HG03135 (cell line): Measurements from ENCODE around the gene CYGB.
"Not testable (repeated sequence)": the region's sequence is repeated elsewhere in the genome, so short reads cannot be mapped to it uniquely, and the experiment has no call there.

Experiments used
- ATAC-seq: cut with Tn5 transposase; IDR thresholded peaks from one replicate; pipeline ENCODE4 v1.9.1; 2021; ENCODE audit warnings: mild to moderate bottlenecking, moderate library complexity; ENCODE audit not compliant: unreplicated experiment

The CYGB gene

DNA sequence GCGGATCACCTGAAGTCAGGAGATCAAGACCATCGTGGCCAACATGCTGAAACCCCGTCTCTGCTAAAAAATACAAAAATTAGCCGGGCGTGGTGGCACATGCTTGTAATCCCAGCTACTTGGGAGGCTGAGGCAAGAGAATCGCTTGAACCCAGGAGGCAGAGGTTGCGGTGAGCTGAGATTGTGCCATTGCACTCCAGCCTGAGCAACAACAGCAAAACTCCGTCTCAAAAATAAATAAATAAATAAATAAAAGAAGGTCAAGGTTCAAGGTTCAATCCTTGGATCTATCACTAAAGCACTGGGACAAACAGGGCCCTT lies 12.0 kb downstream of the CYGB start:
- ATAC-seq: not testable (repeated sequence)

GRCh38 chr17:76524598-76525512 lies 12.7 kb downstream of the CYGB start:
- no peak for ATAC-seq

DNA sequence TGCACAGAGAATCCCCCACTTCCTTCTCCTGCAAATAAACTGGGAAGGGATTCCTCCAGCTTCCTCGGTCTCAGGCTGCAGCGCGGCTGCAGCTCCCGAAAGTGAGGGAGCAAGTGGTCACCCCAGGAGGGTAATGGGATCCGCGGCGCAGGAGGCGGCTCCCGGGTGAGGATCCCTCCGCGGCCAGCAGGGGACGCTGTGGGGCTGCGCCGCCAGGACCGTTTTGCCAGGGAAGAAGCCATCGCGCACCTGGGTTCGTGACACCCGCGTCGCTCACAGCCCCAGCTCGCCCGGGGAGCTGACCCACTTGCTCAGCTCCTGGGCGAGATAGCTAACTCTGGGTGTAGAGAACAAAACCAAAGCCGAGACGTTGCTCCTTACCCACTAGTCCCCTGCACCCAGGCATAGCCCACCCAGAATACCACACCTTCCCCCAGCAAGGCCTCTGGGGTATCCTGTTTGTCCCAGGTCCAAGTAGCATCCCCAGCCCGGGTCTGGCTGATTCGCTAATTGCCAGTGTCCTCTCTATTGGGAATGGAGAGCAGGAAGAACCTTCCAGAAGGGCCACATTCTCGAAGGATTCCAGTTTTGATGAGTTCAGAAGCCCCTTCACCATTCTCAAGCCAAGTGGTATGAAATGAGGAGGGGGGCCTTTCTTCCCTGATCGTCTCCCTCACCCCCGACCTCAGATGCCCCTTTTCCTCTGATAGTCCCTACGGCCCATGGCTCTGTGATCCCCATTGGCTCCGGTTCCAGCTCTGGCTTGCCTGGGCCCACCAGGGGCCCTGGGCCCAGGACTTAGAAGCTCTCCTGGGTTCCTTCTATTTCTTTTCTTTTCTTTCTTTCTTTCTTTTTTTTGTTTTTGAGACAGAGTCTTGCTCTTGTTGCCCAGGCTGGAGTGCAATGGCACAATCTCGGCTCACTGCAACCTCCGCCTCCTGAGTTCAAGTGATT lies 14.1 kb downstream of the CYGB start:
- ATAC-seq: no peak

- not testable (repeated sequence) for ATAC-seq
Measured at GRCh38 chr17:76521683-76522082, 15.8 kb downstream of the CYGB start.

GRCh38 chr17:76521262-76521661 lies 16.2 kb downstream of the CYGB start:
- no peak for ATAC-seq

DNA sequence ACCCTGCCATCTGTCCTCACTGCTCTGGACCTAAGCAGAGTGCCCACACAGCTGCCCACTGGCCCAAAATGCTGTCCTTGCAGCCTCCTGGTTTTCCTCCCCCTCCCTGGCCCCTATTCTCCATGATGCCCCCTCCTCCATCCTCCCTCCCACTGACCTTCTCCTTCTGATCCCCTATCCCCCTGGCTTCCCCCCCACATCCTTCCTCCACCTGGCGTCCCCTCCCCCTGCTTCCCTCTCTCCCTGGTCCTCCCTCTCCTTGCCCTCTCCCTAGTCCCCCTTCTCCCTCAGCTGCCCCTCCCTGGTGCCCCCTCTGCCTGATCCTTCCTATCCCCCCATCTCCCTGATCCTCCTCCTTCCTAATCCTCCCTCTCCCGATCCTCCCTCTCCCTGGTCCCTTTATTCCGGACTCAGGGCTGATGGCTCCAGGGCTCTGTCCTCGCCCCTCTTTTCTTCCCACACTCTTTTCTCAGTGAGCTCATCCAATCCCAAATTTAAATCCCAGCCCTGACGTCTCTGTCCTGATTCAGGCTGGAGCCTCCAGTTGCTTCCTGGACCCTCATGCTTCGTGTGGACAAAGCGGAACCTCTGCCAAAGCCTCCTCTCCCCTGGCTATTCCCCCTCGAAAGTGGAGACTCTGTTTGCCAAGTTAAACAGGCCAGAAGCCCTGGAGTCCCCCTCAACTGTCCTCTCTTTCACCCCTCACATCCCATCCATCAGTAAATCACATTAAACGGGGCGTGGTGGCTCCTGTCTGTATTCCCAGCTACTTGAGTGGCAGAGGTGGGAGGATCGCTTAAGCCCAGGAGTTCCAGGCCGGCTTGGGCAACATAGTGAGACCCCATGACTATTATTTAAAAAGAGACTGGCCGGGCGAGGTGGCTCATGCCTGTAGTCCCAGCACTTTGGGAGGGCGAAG lies 18.2 kb downstream of the CYGB start:
- no peak for ATAC-seq

DNA sequence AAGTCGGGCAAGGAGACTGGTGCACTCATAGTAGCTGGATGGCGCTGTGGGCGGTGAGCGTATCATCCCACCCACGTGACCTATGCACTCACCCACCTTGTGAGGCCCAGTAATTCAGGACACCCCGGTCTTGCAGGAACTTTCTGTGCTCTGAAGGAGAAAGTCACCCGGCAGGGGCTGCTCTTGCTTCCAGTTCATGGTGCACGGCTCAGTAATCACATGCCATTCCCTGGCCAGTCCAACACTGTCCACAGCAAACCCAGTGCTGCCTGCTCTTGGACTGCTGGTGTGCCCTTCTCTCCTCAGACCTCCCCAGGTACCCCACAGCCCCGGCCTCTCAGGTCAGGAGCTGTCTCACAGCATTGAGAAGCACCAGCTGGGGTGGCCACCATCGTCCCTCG lies 19.9 kb downstream of the CYGB start:
- no peak for ATAC-seq

- ATAC-seq: peak; percentile 58
Measured at GRCh38 chr17:76515274-76515949, 22.1 kb downstream of the CYGB start.

DNA sequence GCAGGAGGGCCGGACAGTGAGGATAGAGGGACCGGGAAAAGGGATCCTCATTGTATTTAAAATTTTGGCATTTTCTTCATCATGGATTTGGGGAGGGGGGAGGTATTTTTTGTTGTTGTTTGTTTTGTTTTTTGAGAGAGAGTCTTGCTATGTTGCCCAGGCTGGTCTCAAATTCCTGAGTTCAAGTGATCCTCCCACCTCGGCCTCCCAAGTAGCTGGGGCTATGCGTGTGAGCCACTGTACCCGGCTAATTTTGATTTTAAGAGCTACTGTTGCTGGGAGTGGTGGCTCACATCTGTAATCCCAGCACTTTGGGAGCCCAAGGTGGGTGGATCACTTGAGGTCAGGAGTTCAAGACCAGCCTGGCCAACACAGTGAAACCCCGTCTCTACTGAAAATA lies 23.2 kb downstream of the CYGB start:
- not testable (repeated sequence) for ATAC-seq

GRCh38 chr17:76513306-76513692 lies 24.2 kb downstream of the CYGB start:
- no peak for ATAC-seq

- no peak for ATAC-seq
Measured at GRCh38 chr17:76512366-76513305, 24.9 kb downstream of the CYGB start.

- ATAC-seq: no peak
Measured at GRCh38 chr17:76511668-76512365, 25.7 kb downstream of the CYGB start.

GRCh38 chr17:76510831-76511244 lies 26.7 kb downstream of the CYGB start:
- no peak for ATAC-seq

DNA sequence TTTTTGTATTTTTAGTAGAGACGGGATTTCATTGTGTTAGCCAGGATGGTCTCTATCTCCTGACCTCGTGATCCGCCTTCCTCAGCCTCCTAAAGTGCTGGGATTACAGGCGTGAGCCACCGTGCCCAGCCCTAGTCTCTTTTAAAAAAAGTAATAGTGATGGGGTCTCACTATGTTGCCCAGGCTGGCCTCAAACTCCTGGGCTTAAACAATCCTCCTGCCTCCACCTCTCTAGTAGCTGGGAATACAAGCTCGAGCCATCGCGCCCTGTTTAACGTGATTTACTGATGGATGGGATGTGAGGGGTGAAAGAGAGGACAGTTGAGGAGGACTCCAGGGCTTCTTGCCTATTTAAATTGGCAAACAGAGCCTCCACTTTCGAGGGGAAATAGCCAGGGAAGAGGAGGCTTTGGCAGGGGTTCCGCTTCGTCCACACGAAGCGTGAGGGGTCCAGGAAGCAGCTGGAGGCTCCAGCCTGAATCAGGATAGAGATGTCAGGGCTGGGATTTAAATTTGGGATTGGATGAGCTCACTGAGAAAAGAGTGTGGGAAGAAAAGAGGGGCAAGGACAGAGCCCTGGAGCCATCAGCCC lies 28.9 kb downstream of the CYGB start:
- ATAC-seq: not testable (repeated sequence)

DNA sequence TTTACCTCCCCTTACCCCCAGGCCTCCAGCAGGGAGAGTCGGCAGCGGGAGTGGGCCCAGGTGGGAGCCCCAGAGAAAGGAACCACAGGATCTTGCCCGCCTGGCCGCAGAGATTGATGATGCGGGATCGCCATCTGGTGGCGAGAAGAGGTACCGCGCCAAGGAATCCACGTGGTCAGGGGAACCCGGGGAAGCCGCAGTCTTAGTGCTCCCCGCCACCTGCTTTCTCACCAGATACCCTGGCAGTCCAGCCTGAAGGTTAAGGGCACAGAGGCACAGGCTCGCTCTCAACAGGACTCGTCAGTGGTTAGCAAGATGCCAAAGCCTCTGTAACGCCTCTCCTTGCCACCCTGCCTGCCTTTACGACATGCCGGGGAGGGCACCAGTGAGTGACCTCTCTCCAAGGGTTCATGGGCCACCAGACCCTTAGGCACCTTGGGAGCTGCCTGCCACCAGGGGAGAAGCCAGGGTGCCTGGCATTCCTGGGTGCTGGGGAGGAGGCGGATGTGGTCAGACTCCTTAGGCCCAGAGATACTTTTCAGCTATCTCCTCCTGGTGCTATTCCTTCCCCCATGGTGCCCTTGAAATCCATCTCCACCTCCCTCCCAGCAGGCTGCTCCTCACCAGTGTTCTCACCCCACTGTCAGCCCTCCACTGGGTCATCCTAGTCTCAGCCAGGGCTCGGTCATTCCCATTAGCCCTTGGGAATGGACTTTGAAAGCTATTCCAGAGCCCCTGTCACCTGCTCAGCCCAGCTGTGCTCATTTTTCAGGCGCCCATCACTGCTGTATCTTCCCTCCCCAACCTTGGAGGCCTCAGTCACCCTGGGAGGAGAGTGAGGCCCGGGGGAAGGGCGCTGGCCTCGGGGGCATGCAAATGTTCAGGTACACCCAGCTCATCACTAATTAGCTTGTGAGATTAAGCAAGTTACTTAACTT lies 30.8 kb downstream of the CYGB start:
- ATAC-seq: no peak

GRCh38 chr17:76504117-76504516 lies 33.4 kb downstream of the CYGB start:
- ATAC-seq: no peak
